Uterus (tissue), 2 donors: Measurements from ENCODE around the gene KRTAP21-3.

Source experiments
- CTCF ChIP-seq, 4 experiments: fragments of 200-600 bp in 2 of 4; fragments of 450-650 bp in 2 of 4; sonication (generic) in 2 of 4; IDR thresholded peaks; one replicate each; pipeline ENCODE4 v1.5.1; 2016 to 2019; ENCODE audit warnings: antibody characterized with exemption in 4 of 4, mild to moderate bottlenecking in 2 of 4, moderate library complexity in 1 of 4
- POLR2A ChIP-seq, 2 donors: fragments of 450-650 bp; IDR thresholded peaks; one replicate each; pipeline ENCODE4 v1.6.1; 2016; ENCODE audit warnings: antibody characterized with exemption in 2 of 2, mild to moderate bottlenecking in 1 of 2, moderate library complexity in 1 of 2

- TF ChIP-seq POLR2A (IDR thresholded peaks at IDR 0.05) (no peak), CTCF (IDR thresholded peaks at IDR 0.05) (no peak)
Measured at GRCh38 chr21:30680586-30680985, 38.0 kb downstream of the KRTAP21-3 start.
